Hepatocyte (in vitro differentiated cells): Measurements from ENCODE around the gene CTPS2. TPM values are rescaled to one million over a fixed set of nuclear protein-coding genes. Genes with fewer than 3 reads are reported as not detected.
"Not testable (repeated sequence)": the region's sequence is repeated elsewhere in the genome, so short reads cannot be mapped to it uniquely, and the experiment has no call there.

Source experiments
- DNase-seq: peaks from one replicate; pipeline ENCODE4 v3.0.0-alpha.2; 2016; ENCODE audit warnings: low spot score
- H2AFZ ChIP-seq: fragments of 200-600 bp; sonication (generic); 2 replicates; pipeline ENCODE4 v1.6.0; 2016; ENCODE audit warnings: antibody characterized with exemption, mild to moderate bottlenecking
- H3K27ac ChIP-seq: fragments of 200-600 bp; sonication (generic); 2 replicates; pipeline ENCODE4 v1.5.1; 2016; ENCODE audit warnings: mild to moderate bottlenecking
- H3K27me3 ChIP-seq: fragments of 200-600 bp; sonication (generic); 2 replicates; pipeline ENCODE4 v1.6.1; 2016
- H3K36me3 ChIP-seq: fragments of 200-600 bp; sonication (generic); replicated peaks from 2 replicates; pipeline ENCODE4 v1.5.1; 2016; ENCODE audit warnings: low read depth; ENCODE audit not compliant: insufficient read depth
- H3K4me1 ChIP-seq: fragments of 200-600 bp; sonication (generic); 2 replicates; pipeline ENCODE4 v1.5.1; 2016; ENCODE audit warnings: mild to moderate bottlenecking, moderate library complexity; ENCODE audit not compliant: insufficient read depth
- H3K4me2 ChIP-seq: fragments of 200-600 bp; sonication (generic); 2 replicates; pipeline ENCODE4 v1.6.0; 2016
- H3K4me3 ChIP-seq: fragments of 200-600 bp; sonication (generic); 2 replicates; pipeline ENCODE4 v1.5.1; 2016; ENCODE audit warnings: mild to moderate bottlenecking
- H3K79me2 ChIP-seq: fragments of 200-600 bp; sonication (generic); 2 replicates; pipeline ENCODE4 v1.6.0; 2017; ENCODE audit warnings: mild to moderate bottlenecking
- H3K9me2 ChIP-seq: fragments of 200-600 bp; sonication (generic); replicated peaks from 2 replicates; pipeline ENCODE4 v1.6.0; 2017; ENCODE audit warnings: mild to moderate bottlenecking; ENCODE audit not compliant: insufficient read depth
- H3K9me3 ChIP-seq: fragments of 200-600 bp; sonication (generic); 2 replicates; pipeline ENCODE4 v1.5.1; 2016; ENCODE audit warnings: low read depth, mild to moderate bottlenecking
- H4K20me1 ChIP-seq: fragments of 200-600 bp; sonication (generic); 2 replicates; pipeline ENCODE4 v1.6.0; 2016; ENCODE audit warnings: mild to moderate bottlenecking; ENCODE audit not compliant: insufficient read depth, poor library complexity, severe bottlenecking
- CTCF ChIP-seq: fragments of 200-600 bp; sonication (generic); IDR thresholded peaks from 2 replicates; pipeline ENCODE4 v1.5.1; 2016; ENCODE audit warnings: antibody characterized with exemption, mild to moderate bottlenecking; ENCODE audit not compliant: poor library complexity
- EZH2 ChIP-seq: fragments of 200-600 bp; sonication (generic); IDR thresholded peaks from 2 replicates; pipeline ENCODE4 v1.6.1; 2016; ENCODE audit warnings: antibody characterized with exemption, mild to moderate bottlenecking, borderline replicate concordance
- EZH2phosphoT487 ChIP-seq: fragments of 200-600 bp; sonication (generic); IDR thresholded peaks from one replicate; pipeline ENCODE4 v1.6.1; 2018; ENCODE audit warnings: antibody characterized with exemption, mild to moderate bottlenecking, low read depth, moderate library complexity; ENCODE audit not compliant: unreplicated experiment, severe bottlenecking
- WGBS: methylation state at CpG from one replicate; pipeline ENCODE4 v1.1.6; 2016; ENCODE audit warnings: low lambda C conversion rate; ENCODE audit errors: missing lambda C conversion rate; 5-methylcytosine and 5-hydroxymethylcytosine counted together
- polyA plus RNA-seq: library from polyadenylated mRNA; unstranded; fragments of >200 nt; fragmentation: Nextera tagmentation; extraction: Ambion mirVana; gene quantifications from 2 replicates; pipeline ENCODE4 v1.2.1, GENCODE V29; 2016
- total RNA-seq: library from RNA; depleted of rRNA; stranded (reverse); fragments of >200 nt; gene quantifications from 2 replicates; pipeline ENCODE4 v1.2.3, GENCODE V29; 2014

CTPS2 gene
- total and polyA plus RNA-seq, 2 experiments from 2014 or later = 26.2 to 55.7 TPM

DNA sequence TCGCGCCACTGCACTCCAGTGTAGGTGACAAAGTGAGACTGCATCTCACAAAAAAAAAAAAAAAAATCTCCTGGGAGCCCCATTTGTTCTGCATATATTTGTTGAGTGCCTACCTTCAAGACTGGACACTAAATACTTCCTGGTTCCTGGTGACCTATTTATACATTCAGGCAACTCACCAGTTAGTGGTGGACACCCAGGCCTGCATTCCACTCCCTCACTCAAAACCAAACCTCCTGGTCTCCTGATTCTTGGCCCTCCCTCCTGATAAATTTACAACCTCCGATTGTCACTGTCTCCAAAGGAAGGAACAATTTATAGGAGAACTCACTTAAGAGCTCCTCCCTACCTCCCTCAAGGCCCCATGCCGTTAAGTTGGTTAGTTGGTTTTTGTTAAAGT lies 10.0 kb upstream of the CTPS2 start:
- Histone ChIP-seq H3K9me2 (no peaks in the 10 kb centered on the region), H3K79me2 (peaks cover 69% of the 10 kb centered on the region), H3K27ac (peak overlapping the region; percentile 85), H3K4me2 (peak overlapping the region; percentile 86), H2AFZ (no peak overlapping the region), H3K4me1 (peaks cover 45% of the 10 kb centered on the region), H3K27me3 (no peaks in the 10 kb centered on the region), H3K9me3 (no peaks in the 10 kb centered on the region), H4K20me1 (peaks cover 14% of the 10 kb centered on the region), H3K36me3 (no peaks in the 10 kb centered on the region), H3K4me3 (no peak overlapping the region)
- no peak for DNase-seq
- WGBS = 61% methylated on average over 3 of the region's 4 CpGs
- TF ChIP-seq EZH2phosphoT487 (no peak), CTCF (no peak), EZH2 (no peak)

GRCh38 chrX:16719334-16720084 lies 7.0 kb upstream of the CTPS2 start, which contains the start of gene SYAP1:
Gene SYAP1, plus strand, starts transcription at chrX:16719612. Its CDS starts 113 bp downstream, at chrX:16719725.
- peak within 1 kb of the TSS; percentile 57 for H2AFZ ChIP-seq

GRCh38 chrX:16718824-16719333 lies 6.4 kb upstream of the CTPS2 start:
- Histone ChIP-seq H3K36me3 (no peaks in the 10 kb centered on the region), H3K4me1 (peaks cover 33% of the 10 kb centered on the region), H3K27me3 (no peaks in the 10 kb centered on the region), H4K20me1 (peaks cover 11% of the 10 kb centered on the region), H3K79me2 (peaks cover 41% of the 10 kb centered on the region), H3K9me3 (no peaks in the 10 kb centered on the region), H3K9me2 (no peaks in the 10 kb centered on the region), H3K4me3 (peak overlapping the region; percentile 15), H3K27ac (peak overlapping the region; percentile 98), H2AFZ (peak overlapping the region; percentile 57), H3K4me2 (peak overlapping the region; percentile 77)
- TF ChIP-seq CTCF = no peak
- no peak for TF ChIP-seq EZH2
- TF ChIP-seq EZH2phosphoT487 = no peak
- 17% methylated on average over 6 of the region's 6 CpGs for WGBS
- no peak for DNase-seq

More at GRCh38 chrX:16719334-16720084, 7.0 kb upstream of the CTPS2 start, which contains the start of gene SYAP1:
- TF ChIP-seq EZH2 (no peak), CTCF (no peak), EZH2phosphoT487 (no peak)
- Histone ChIP-seq H3K79me2 (peaks cover 47% of the 10 kb centered on the region), H3K9me3 (no peaks in the 10 kb centered on the region), H3K9me2 (no peaks in the 10 kb centered on the region), H3K27ac (peak within 1 kb of the TSS; percentile 98), H3K4me1 (peaks cover 38% of the 10 kb centered on the region), H3K4me3 (peak within 1 kb of the TSS; percentile 51), H3K27me3 (no peaks in the 10 kb centered on the region), H3K4me2 (peak within 1 kb of the TSS; percentile 86), H3K36me3 (no peaks in the 10 kb centered on the region), H4K20me1 (peaks cover 14% of the 10 kb centered on the region)
- WGBS = under 1% methylated on average over 38 of the region's 54 CpGs
- peak; percentile 99 for DNase-seq

DNA sequence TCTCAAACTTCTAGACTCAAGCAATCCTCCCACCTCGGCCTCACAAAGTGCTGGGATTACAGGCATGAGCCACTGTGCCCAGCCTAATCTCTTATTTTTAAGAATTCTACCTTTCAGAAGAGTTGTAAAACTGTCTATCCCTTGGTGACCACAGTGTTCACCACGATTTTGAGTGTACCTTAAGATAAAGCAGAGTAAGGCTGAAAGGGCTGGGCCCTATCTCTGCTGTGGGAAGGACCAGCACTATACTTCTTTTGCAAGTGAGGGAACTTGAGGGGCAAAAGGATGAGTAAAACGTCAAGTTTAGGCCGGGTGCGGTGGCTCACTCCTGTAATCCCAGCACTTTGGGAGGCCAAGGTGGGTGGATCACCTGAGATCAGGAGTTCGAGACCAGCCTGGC lies 4.0 kb upstream of the CTPS2 start:
- peaks cover 29% of the 10 kb centered on the region for H3K79me2 ChIP-seq
- H3K4me2 ChIP-seq, H3K9me3 ChIP-seq, H2AFZ ChIP-seq, DNase-seq, H3K27me3 ChIP-seq, H4K20me1 ChIP-seq, H3K27ac ChIP-seq, H3K4me3 ChIP-seq, H3K9me2 ChIP-seq, H3K36me3 ChIP-seq: not testable (repeated sequence)
- H3K4me1 ChIP-seq = peaks cover 10% of the 10 kb centered on the region
- 90% methylated on average over 6 of the region's 6 CpGs for WGBS

DNA sequence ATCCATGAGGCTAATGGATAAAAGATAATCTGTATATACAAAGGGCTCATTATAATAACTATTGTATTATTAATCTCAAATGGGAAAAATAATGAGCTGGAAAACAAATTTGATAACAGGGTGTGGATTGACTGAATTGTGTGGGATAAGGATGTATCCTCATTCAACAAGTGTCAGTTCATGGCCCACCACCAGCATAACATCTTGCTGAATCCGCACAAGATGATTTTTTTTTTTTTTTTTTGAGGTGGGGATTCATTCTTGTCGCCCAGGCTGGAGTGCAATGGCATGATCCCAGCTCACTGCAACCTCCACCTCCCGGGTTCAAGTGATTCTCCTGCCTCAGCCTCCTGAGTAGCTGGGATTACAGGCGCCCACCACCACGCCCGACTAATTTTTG lies 3.2 kb upstream of the CTPS2 start:
- not testable (repeated sequence) for H3K9me2 ChIP-seq, H4K20me1 ChIP-seq, H3K27ac ChIP-seq, H3K4me1 ChIP-seq, H3K9me3 ChIP-seq, H3K4me3 ChIP-seq, H3K36me3 ChIP-seq, H3K27me3 ChIP-seq, H3K4me2 ChIP-seq, H2AFZ ChIP-seq, DNase-seq
- peaks cover 28% of the 10 kb centered on the region for H3K79me2 ChIP-seq
- 93% methylated on average over 6 of the region's 6 CpGs for WGBS
